Measurements from ENCODE around the gene SYCP3. TPM values are rescaled to one million over a fixed set of nuclear protein-coding genes. Genes with fewer than 3 reads are reported as not detected.
"Not testable (repeated sequence)": the region's sequence is repeated elsewhere in the genome, so short reads cannot be mapped to it uniquely, and the experiment has no call there.

SYCP3 gene
- total and polyA plus RNA-seq, 2 experiments from 2014 or later, result 0.07 to 1.2 TPM

- H4K20me1 ChIP-seq (ENCODE audit: insufficient read depth, poor library complexity, severe bottlenecking), result no peaks in the 10 kb centered on the region
- H3K4me3 ChIP-seq, result no peak overlapping the region
- no peak overlapping the region for H3K27ac ChIP-seq
- no peaks in the 10 kb centered on the region for H3K79me2 ChIP-seq
- no peaks in the 10 kb centered on the region for H3K9me2 ChIP-seq (replicated peaks; ENCODE audit: insufficient read depth)
- no peak overlapping the region for H3K4me2 ChIP-seq
- H2AFZ ChIP-seq, result no peak overlapping the region
- 92% methylated on average over 5 of the region's 5 CpGs for WGBS (ENCODE audit: low lambda C conversion rate, missing lambda C conversion rate)
- no peaks in the 10 kb centered on the region for H3K4me1 ChIP-seq (ENCODE audit: insufficient read depth)
- TF ChIP-seq EZH2 (IDR thresholded peaks at IDR 0.05; ENCODE audit: borderline replicate concordance), result no peak
- TF ChIP-seq EZH2phosphoT487 (IDR thresholded peaks at IDR 0.05; ENCODE audit: low read depth, severe bottlenecking, unreplicated experiment), result no peak
- TF ChIP-seq CTCF (IDR thresholded peaks at IDR 0.05; ENCODE audit: poor library complexity), result no peak
- no peaks in the 10 kb centered on the region for H3K9me3 ChIP-seq (ENCODE audit: low read depth)
- H3K36me3 ChIP-seq (replicated peaks; ENCODE audit: insufficient read depth, low read depth), result no peaks in the 10 kb centered on the region
- DNase-seq (ENCODE audit: low spot score), result no peak
- H3K27me3 ChIP-seq, result no peaks in the 10 kb centered on the region
These were observed 1.3 kb upstream of the SYCP3 start for GRCh38 chr12:101740566-101740965.

GRCh38 chr12:101737476-101737875, 1.8 kb downstream of the SYCP3 start:
- TF ChIP-seq EZH2phosphoT487 (IDR thresholded peaks at IDR 0.05; ENCODE audit: low read depth, severe bottlenecking, unreplicated experiment) (no peak), CTCF (IDR thresholded peaks at IDR 0.05; ENCODE audit: poor library complexity) (no peak), EZH2 (IDR thresholded peaks at IDR 0.05; ENCODE audit: borderline replicate concordance) (no peak)
- 86% methylated on average over 6 of the region's 6 CpGs for WGBS (ENCODE audit: low lambda C conversion rate, missing lambda C conversion rate)

GRCh38 chr12:101734482-101734881, 4.8 kb downstream of the SYCP3 start:
- H2AFZ ChIP-seq; H3K9me2 ChIP-seq (replicated peaks; ENCODE audit: insufficient read depth); H3K4me1 ChIP-seq (ENCODE audit: insufficient read depth); H3K4me3 ChIP-seq; DNase-seq (ENCODE audit: low spot score); H3K4me2 ChIP-seq; H3K27ac ChIP-seq; H3K79me2 ChIP-seq; H3K9me3 ChIP-seq (ENCODE audit: low read depth); H3K27me3 ChIP-seq; H4K20me1 ChIP-seq (ENCODE audit: insufficient read depth, poor library complexity, severe bottlenecking); H3K36me3 ChIP-seq (replicated peaks; ENCODE audit: insufficient read depth, low read depth): not testable (repeated sequence)
- 94% methylated on average over 5 of the region's 5 CpGs for WGBS (ENCODE audit: low lambda C conversion rate, missing lambda C conversion rate)

More at GRCh38 chr12:101737476-101737875, 1.8 kb downstream of the SYCP3 start:
- no peaks in the 10 kb centered on the region for H4K20me1 ChIP-seq (ENCODE audit: insufficient read depth, poor library complexity, severe bottlenecking)
- no peak overlapping the region for H3K27ac ChIP-seq
- no peak overlapping the region for H3K4me2 ChIP-seq
- no peaks in the 10 kb centered on the region for H3K79me2 ChIP-seq
- no peaks in the 10 kb centered on the region for H3K9me3 ChIP-seq (ENCODE audit: low read depth)
- H3K4me3 ChIP-seq, result no peak overlapping the region
- no peaks in the 10 kb centered on the region for H3K27me3 ChIP-seq
- DNase-seq (ENCODE audit: low spot score), result no peak
- no peaks in the 10 kb centered on the region for H3K9me2 ChIP-seq (replicated peaks; ENCODE audit: insufficient read depth)
- no peaks in the 10 kb centered on the region for H3K4me1 ChIP-seq (ENCODE audit: insufficient read depth)
- H2AFZ ChIP-seq, result no peak overlapping the region
- H3K36me3 ChIP-seq (replicated peaks; ENCODE audit: insufficient read depth, low read depth), result no peaks in the 10 kb centered on the region

GRCh38 chr12:101733166-101733565, 6.1 kb downstream of the SYCP3 start:
- no peak for DNase-seq (ENCODE audit: low spot score)
- no peaks in the 10 kb centered on the region for H3K4me1 ChIP-seq (ENCODE audit: insufficient read depth)
- no peaks in the 10 kb centered on the region for H4K20me1 ChIP-seq (ENCODE audit: insufficient read depth, poor library complexity, severe bottlenecking)
- H3K9me3 ChIP-seq (ENCODE audit: low read depth), result no peaks in the 10 kb centered on the region
- 35% methylated on average over 2 of the region's 2 CpGs for whole genome bisulfite sequencing (ENCODE audit: low lambda C conversion rate, missing lambda C conversion rate)
- no peak overlapping the region for H3K27ac ChIP-seq
- no peak overlapping the region for H3K4me3 ChIP-seq
- H3K79me2 ChIP-seq, result no peaks in the 10 kb centered on the region
- no peaks in the 10 kb centered on the region for H3K9me2 ChIP-seq (replicated peaks; ENCODE audit: insufficient read depth)
- no peak overlapping the region for H2AFZ ChIP-seq
- H3K27me3 ChIP-seq, result no peaks in the 10 kb centered on the region
- H3K36me3 ChIP-seq (replicated peaks; ENCODE audit: insufficient read depth, low read depth), result no peaks in the 10 kb centered on the region
- TF ChIP-seq EZH2 (IDR thresholded peaks at IDR 0.05; ENCODE audit: borderline replicate concordance), result no peak
- no peak for TF ChIP-seq CTCF (IDR thresholded peaks at IDR 0.05; ENCODE audit: poor library complexity)
- TF ChIP-seq EZH2phosphoT487 (IDR thresholded peaks at IDR 0.05; ENCODE audit: low read depth, severe bottlenecking, unreplicated experiment), result no peak
- no peak overlapping the region for H3K4me2 ChIP-seq

Data from hepatocyte (in vitro differentiated cells).